ENCODE results near the gene DNAJC18. TPM values are rescaled to one million over a fixed set of nuclear protein-coding genes. Genes with fewer than 3 reads are reported as not detected.

Gene DNAJC18
- total and polyA plus RNA-seq, 8 donors, result 10.0 to 40.2 (median 28.8) TPM

- Histone ChIP-seq H3K36me3 (no peaks in the 10 kb centered on the region), H3K27ac (peak overlapping the region in 1 of 2 donors; percentile 79), H3K4me1 (peaks cover 0 to 29% of the 10 kb centered on the region in 2 donors), H3K27me3 (no peaks in the 10 kb centered on the region), H3K4me3 (no peak overlapping the region), H3K9me3 (no peaks in the 10 kb centered on the region)
- no peak for ATAC-seq
- DNase-seq, result no peak
- no peak for TF ChIP-seq CTCF (IDR thresholded peaks at IDR 0.05)
- intact Hi-C loops (cut with DNase I), result no loop called here
Observed at GRCh38 chr5:139457653-139458306, 18.5 kb upstream of the DNAJC18 start.

- Histone ChIP-seq H3K4me1 (peaks cover 0 to 29% of the 10 kb centered on the region in 2 donors), H3K9me3 (no peaks in the 10 kb centered on the region), H3K27me3 (no peaks in the 10 kb centered on the region), H3K27ac (no peak overlapping the region), H3K36me3 (no peaks in the 10 kb centered on the region), H3K4me3 (no peak overlapping the region)
- intact Hi-C loops (cut with DNase I), result no loop called here
- no peak for TF ChIP-seq CTCF (IDR thresholded peaks at IDR 0.05)
- no peak for DNase-seq
- no peak for ATAC-seq
Observed at GRCh38 chr5:139457241-139457640, 17.9 kb upstream of the DNAJC18 start.

GRCh38 chr5:139456776-139457175 is 17.5 kb upstream of the DNAJC18 start:
- ATAC-seq, result no peak
- intact Hi-C loops (cut with DNase I), result no loop called here
- Histone ChIP-seq H3K27me3 (no peaks in the 10 kb centered on the region), H3K36me3 (no peaks in the 10 kb centered on the region), H3K4me3 (no peak overlapping the region), H3K27ac (no peak overlapping the region), H3K4me1 (peaks cover 0 to 29% of the 10 kb centered on the region in 2 donors), H3K9me3 (no peaks in the 10 kb centered on the region)
- no peak for DNase-seq
- TF ChIP-seq CTCF (IDR thresholded peaks at IDR 0.05), result no peak

- H3K4me3 ChIP-seq, result no peak overlapping the region
- peaks cover 0 to 23% of the 10 kb centered on the region in 2 donors for H3K4me1 ChIP-seq
- TF ChIP-seq CTCF (IDR thresholded peaks at IDR 0.05), result no peak
- no peaks in the 10 kb centered on the region for H3K36me3 ChIP-seq
- no peaks in the 10 kb centered on the region for H3K27me3 ChIP-seq
- DNase-seq (no peak), ATAC-seq (no peak)
- H3K9me3 ChIP-seq, result no peaks in the 10 kb centered on the region
- no peak overlapping the region for H3K27ac ChIP-seq
- intact Hi-C loops (cut with DNase I), result no loop called here
Observed at GRCh38 chr5:139454568-139455290, 15.4 kb upstream of the DNAJC18 start.

GRCh38 chr5:139453683-139454567 is 14.6 kb upstream of the DNAJC18 start:
- Histone ChIP-seq H3K27ac (no peak overlapping the region), H3K9me3 (no peaks in the 10 kb centered on the region), H3K4me3 (no peak overlapping the region), H3K36me3 (no peaks in the 10 kb centered on the region), H3K27me3 (no peaks in the 10 kb centered on the region), H3K4me1 (peaks cover 0 to 15% of the 10 kb centered on the region in 2 donors)
- DNase-seq (no peak), ATAC-seq (no peak)
- no peak for TF ChIP-seq CTCF (IDR thresholded peaks at IDR 0.05)
- intact Hi-C loops (cut with DNase I), result no loop called here
